ENCODE results near the gene PDGFRA. TPM values are rescaled to one million over a fixed set of nuclear protein-coding genes. Genes with fewer than 3 reads are reported as not detected.
"Not testable (repeated sequence)": the region's sequence is repeated elsewhere in the genome, so short reads cannot be mapped to it uniquely, and the experiment has no call there.

The PDGFRA gene
- total RNA-seq, 3 donors from 2014 or later = 31.6 to 110 (median 60.6) TPM

DNA sequence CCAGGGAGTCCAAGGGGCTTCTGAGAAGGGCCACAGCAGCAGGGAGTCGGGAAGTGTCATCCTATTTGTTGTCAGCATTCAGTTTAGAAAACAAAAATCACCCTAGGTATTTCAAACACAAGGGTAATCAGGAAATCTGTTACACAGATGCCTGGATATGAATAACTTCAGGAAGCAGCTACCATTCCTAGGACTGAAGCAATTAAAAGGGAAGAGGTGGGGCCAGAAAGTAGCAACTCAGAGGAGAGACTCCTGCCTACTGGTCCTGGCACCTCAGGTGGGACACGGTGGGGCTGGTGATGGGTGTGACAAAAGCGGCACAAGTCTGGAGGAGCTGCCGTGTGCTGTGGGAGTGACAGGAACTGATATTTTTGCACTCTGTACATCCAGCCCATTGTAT lies 107.9 kb downstream of the PDGFRA start:
- ATAC-seq = no peak
- TF ChIP-seq CTCF (IDR thresholded peaks at IDR 0.05) = no peak
- Histone ChIP-seq H3K36me3 (ENCODE audit: low read depth) (no peaks in the 10 kb centered on the region), H3K4me3 (no peak overlapping the region), H3K4me1 (ENCODE audit: low read depth) (no peaks in the 10 kb centered on the region), H3K9me3 (no peaks in the 10 kb centered on the region)
- no peak for DNase-seq
- intact Hi-C loops (cut with DNase I, micrococcal nuclease) = no loop called here

DNA sequence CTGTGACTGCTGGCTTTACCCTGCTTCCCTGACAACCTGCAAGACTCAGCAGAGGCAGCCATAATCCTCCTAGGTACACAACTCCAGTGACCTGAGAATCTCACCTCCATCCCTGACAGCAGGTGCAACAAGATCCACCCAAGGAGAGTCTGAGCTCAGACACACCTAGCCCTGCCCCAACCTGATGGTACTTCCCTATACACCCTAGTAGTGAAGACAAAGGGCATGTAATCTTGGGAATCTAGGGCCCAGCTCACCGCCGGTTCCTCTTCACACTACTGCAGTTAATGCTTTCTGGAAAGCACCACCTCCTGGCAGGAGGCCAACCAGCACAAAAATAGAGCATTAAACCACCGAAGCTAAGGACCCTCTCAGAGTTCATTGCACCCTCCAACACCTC lies 113.0 kb downstream of the PDGFRA start:
- H3K9me3 ChIP-seq; DNase-seq; ATAC-seq; H3K4me1 ChIP-seq (ENCODE audit: low read depth); H3K36me3 ChIP-seq (ENCODE audit: low read depth); intact Hi-C loops (cut with DNase I, micrococcal nuclease); H3K4me3 ChIP-seq: not testable (repeated sequence)

Other genes starting within 250 kb of the PDGFRA start
- 10 to 100 TPM; 22.6 to 27.5 (median 22.9) TPM for gene CHIC2, start 164.7 kb upstream of the PDGFRA start, total RNA-seq
- gene GSX2, start 129.1 kb upstream of the PDGFRA start, total RNA-seq = not detected

Data from mucosa of descending colon (tissue), 3 donors.